Lower leg skin (tissue), 4 donors: ENCODE measurements around the gene SINHCAF. TPM values are rescaled to one million over a fixed set of nuclear protein-coding genes. Genes with fewer than 3 reads are reported as not detected.
A peak's percentile ranks its signal among the peaks of the same experiment; 100 is the strongest.
"Not testable (repeated sequence)": the region's sequence is repeated elsewhere in the genome, so short reads cannot be mapped to it uniquely, and the experiment has no call there.

Experiments used
- DNase-seq, 2 donors: peaks; one replicate each; pipeline ENCODE4 v3.0.0-alpha.2; 2019; ENCODE audit warnings: low spot score in 2 of 2
- H3K4me3 ChIP-seq: fragments of 200-600 bp; sonication (generic); 2 replicates; pipeline ENCODE4 v1.5.1; 2017; ENCODE audit warnings: mild to moderate bottlenecking, low read depth; ENCODE audit not compliant: poor library complexity, severe bottlenecking
- CTCF ChIP-seq, 3 donors: fragments of 450-650 bp; IDR thresholded peaks; one replicate each; pipeline ENCODE4 v1.5.1; 2016; ENCODE audit warnings: antibody characterized with exemption in 3 of 3, mild to moderate bottlenecking in 3 of 3, moderate library complexity in 2 of 3
- POLR2A ChIP-seq, 2 donors: fragments of 450-650 bp; IDR thresholded peaks; one replicate each; pipeline ENCODE4 v1.6.1; 2016 to 2017; ENCODE audit warnings: antibody characterized with exemption in 2 of 2, mild to moderate bottlenecking in 1 of 2, moderate library complexity in 1 of 2
- WGBS, 2 donors: methylation state at CpG; one replicate each; pipeline ENCODE4 v1.1.5; 2018; 5-methylcytosine and 5-hydroxymethylcytosine counted together
- intact Hi-C: fragments of 100-400 bp; cut with DNase I; formaldehyde crosslinking; loops from one replicate; pipeline ENCODE4 v1.15.0; 2023; ENCODE audit warnings: low total_unique reads
- total RNA-seq, 4 donors: library from RNA; depleted of rRNA; stranded (reverse); fragments of >200 nt; gene quantifications; one replicate each; pipeline ENCODE4 v1.1.0, GENCODE V29; 2016

The SINHCAF gene
- 100 to 1,000 TPM in 2 of 4 donors, 10 to 100 TPM in 2; 56.9 to 144 (median 96.5) TPM for total RNA-seq

- intact Hi-C loops: no loop called here
- DNase-seq: peak; percentile 99 to 100
- TF ChIP-seq CTCF (IDR thresholded peaks at IDR 0.05) (no peak), POLR2A (IDR thresholded peaks at IDR 0.05) (peak in 1 of 2 donors; percentile 42)
- peak within 1 kb of the TSS; percentile 66 for H3K4me3 ChIP-seq
- WGBS, 2 donors: 1% methylated on average over 36 to 49 of the region's 55 CpGs
These were observed at the start of gene SINHCAF for GRCh38 chr12:31325877-31326631. Gene SINHCAF, minus strand, starts transcription at chr12:31326150. Its CDS starts 27,946 bp downstream, at chr12:31298204.

GRCh38 chr12:31375422-31375821 is 49.5 kb upstream of the SINHCAF start:
- 83 to 95% methylated on average over 6 of the region's 6 CpGs for WGBS, 2 donors
- DNase-seq, H3K4me3 ChIP-seq, intact Hi-C loops: not testable (repeated sequence)

- WGBS, 2 donors: 93 to 95% methylated on average over 2 of the region's 2 CpGs
- no peak for TF ChIP-seq CTCF (IDR thresholded peaks at IDR 0.05)
- TF ChIP-seq POLR2A (IDR thresholded peaks at IDR 0.05): no peak
- no peak for DNase-seq
- H3K4me3 ChIP-seq: no peak overlapping the region
- intact Hi-C loops: no loop called here
These were observed 45.3 kb upstream of the SINHCAF start for GRCh38 chr12:31371256-31371620.

GRCh38 chr12:31370531-31371255 is 44.7 kb upstream of the SINHCAF start:
- DNase-seq: no peak
- no peak for TF ChIP-seq CTCF (IDR thresholded peaks at IDR 0.05)
- WGBS, 2 donors: 60 to 61% methylated on average over 10 of the region's 10 CpGs
- H3K4me3 ChIP-seq: no peak overlapping the region
- intact Hi-C loops: no loop called here

- H3K4me3 ChIP-seq: no peak overlapping the region
- 22 to 23% methylated on average over 21 of the region's 21 CpGs for WGBS, 2 donors
- peak in 1 of 2 donors; percentile 31 for DNase-seq
- TF ChIP-seq CTCF (IDR thresholded peaks at IDR 0.05) (no peak), POLR2A (IDR thresholded peaks at IDR 0.05) (no peak)
- intact Hi-C loops: no loop called here
These were observed 44.0 kb upstream of the SINHCAF start for GRCh38 chr12:31369712-31370521.
